Putamen (tissue), 1 donor: ENCODE data around the gene NSF.
"Not testable (repeated sequence)": the region's sequence is repeated elsewhere in the genome, so short reads cannot be mapped to it uniquely, and the experiment has no call there.

Experiments used
- DNase-seq: peaks from one replicate; pipeline ENCODE4 v3.0.0-alpha.2; 2016; ENCODE audit warnings: low spot score

The NSF gene

GRCh38 chr17:46774108-46774737 lies 183.8 kb downstream of the NSF start:
- no peak for DNase-seq

- no peak for DNase-seq
Observed at GRCh38 chr17:46776298-46777005, 186.0 kb downstream of the NSF start.

- peak; percentile 12 for DNase-seq
Observed at GRCh38 chr17:46777943-46778915, 187.8 kb downstream of the NSF start.

- DNase-seq = no peak
Observed at GRCh38 chr17:46780003-46780373, 189.5 kb downstream of the NSF start.

- no peak for DNase-seq
Observed at GRCh38 chr17:46782250-46782953, 191.9 kb downstream of the NSF start.

- DNase-seq = no peak
Observed at GRCh38 chr17:46783031-46783593, 192.6 kb downstream of the NSF start.

- no peak for DNase-seq
Observed at GRCh38 chr17:46785696-46786095, 195.2 kb downstream of the NSF start.

GRCh38 chr17:46787478-46787877 lies 197.0 kb downstream of the NSF start:
- no peak for DNase-seq

- no peak for DNase-seq
Observed at GRCh38 chr17:46788300-46788699, 197.8 kb downstream of the NSF start.

- no peak for DNase-seq
Observed at GRCh38 chr17:46788796-46789195, 198.3 kb downstream of the NSF start.

GRCh38 chr17:46789610-46790009 lies 199.1 kb downstream of the NSF start:
- no peak for DNase-seq

- DNase-seq = no peak
Observed at GRCh38 chr17:46790216-46790615, 199.7 kb downstream of the NSF start.

GRCh38 chr17:46791531-46791930 lies 201.1 kb downstream of the NSF start:
- DNase-seq = no peak

- no peak for DNase-seq
Observed at GRCh38 chr17:46792071-46792470, 201.6 kb downstream of the NSF start.

GRCh38 chr17:46793023-46793422 lies 202.6 kb downstream of the NSF start:
- not testable (repeated sequence) for DNase-seq

GRCh38 chr17:46793541-46793940 lies 203.1 kb downstream of the NSF start:
- no peak for DNase-seq

- DNase-seq = no peak
Observed at GRCh38 chr17:46794318-46794717, 203.8 kb downstream of the NSF start.

GRCh38 chr17:46795379-46795952 lies 205.0 kb downstream of the NSF start:
- DNase-seq = no peak

- no peak for DNase-seq
Observed at GRCh38 chr17:46796084-46796483, 205.6 kb downstream of the NSF start.

- DNase-seq = no peak
Observed at GRCh38 chr17:46796524-46796923, 206.1 kb downstream of the NSF start.

- no peak for DNase-seq
Observed at GRCh38 chr17:46796956-46797530, 206.6 kb downstream of the NSF start.
